Transverse colon (tissue), 4 donors: Measurements from ENCODE around the gene TXNRD1.

Source experiments
- CTCF ChIP-seq, 5 experiments: fragments of 200-600 bp in 3 of 5; fragments of 450-650 bp in 2 of 5; sonication (generic) in 3 of 5; IDR thresholded peaks; 1 replicate in 2 of 5; 2 replicates in 3 of 5; pipeline ENCODE4 v1.5.1; 2016 to 2017; ENCODE audit warnings: antibody characterized with exemption in 5 of 5, inconsistent platforms in 3 of 5, mild to moderate bottlenecking in 2 of 5, moderate library complexity in 1 of 5
- EP300 ChIP-seq: sonication (generic); formaldehyde crosslinking; IDR thresholded peaks from one replicate; pipeline ENCODE4 v1.6.1; 2017; ENCODE audit warnings: antibody characterized with exemption, low read depth
- POLR2A ChIP-seq: fragments of 450-650 bp; IDR thresholded peaks from one replicate; pipeline ENCODE4 v1.6.1; 2016; ENCODE audit warnings: antibody characterized with exemption, mild to moderate bottlenecking, moderate library complexity
- POLR2AphosphoS5 ChIP-seq, 3 donors: sonication (generic); formaldehyde crosslinking; IDR thresholded peaks; one replicate each; pipeline ENCODE4 v1.6.1; 2016; ENCODE audit warnings: antibody characterized with exemption in 3 of 3

- TF ChIP-seq CTCF (IDR thresholded peaks at IDR 0.05) (no peak), POLR2A (no peak), POLR2AphosphoS5 (IDR thresholded peaks at IDR 0.05) (no peak), EP300 (no peak)
Measured at GRCh38 chr12:104376650-104377513, 161.3 kb downstream of the TXNRD1 start.
